GM23338 (cell line): ENCODE data around the gene AHI1. TPM values are rescaled to one million over a fixed set of nuclear protein-coding genes. Genes with fewer than 3 reads are reported as not detected.

Experiments
- ATAC-seq: fragments of 200-7000 bp; cut with Tn5 transposase; 3 replicates; pipeline ENCODE4 v1.9.1; 2020
- DNase-seq: peaks from one replicate; pipeline ENCODE4 v3.0.0-alpha.2; 2015; ENCODE audit warnings: low spot score
- H2AFZ ChIP-seq: fragments of 200-600 bp; sonication (generic); 2 replicates; pipeline ENCODE4 v1.8.0; 2016; ENCODE audit warnings: antibody characterized with exemption, mild to moderate bottlenecking, moderate library complexity
- H3F3A ChIP-seq: fragments of 200-600 bp; sonication (generic); replicated peaks from 2 replicates; pipeline ENCODE4 v1.8.0; 2017; ENCODE audit warnings: antibody characterized with exemption, mixed run types, low read depth
- H3K27ac ChIP-seq: fragments of 200-600 bp; sonication (generic); 2 replicates; pipeline ENCODE4 v1.6.1; 2016; ENCODE audit warnings: low read depth
- H3K27me3 ChIP-seq: fragments of 200-600 bp; sonication (generic); 2 replicates; pipeline ENCODE4 v1.8.0; 2016; ENCODE audit warnings: mild to moderate bottlenecking, mixed run types, moderate library complexity; ENCODE audit not compliant: insufficient read depth
- H3K36me3 ChIP-seq: fragments of 200-600 bp; sonication (generic); 2 replicates; pipeline ENCODE4 v1.8.0; 2016; ENCODE audit warnings: mild to moderate bottlenecking; ENCODE audit not compliant: insufficient read depth
- H3K4me1 ChIP-seq: fragments of 200-600 bp; sonication (generic); 2 replicates; pipeline ENCODE4 v1.8.0; 2016; ENCODE audit warnings: mild to moderate bottlenecking, moderate library complexity; ENCODE audit not compliant: insufficient read depth
- H3K4me2 ChIP-seq: fragments of 200-600 bp; sonication (generic); 2 replicates; pipeline ENCODE4 v1.7.1; 2017; ENCODE audit warnings: mixed run types
- H3K4me3 ChIP-seq: fragments of 200-600 bp; sonication (generic); 2 replicates; pipeline ENCODE4 v1.6.1; 2016; ENCODE audit warnings: mixed run types
- H3K79me2 ChIP-seq: fragments of 200-600 bp; sonication (generic); replicated peaks from 2 replicates; pipeline ENCODE4 v1.8.0; 2017; ENCODE audit warnings: mild to moderate bottlenecking; ENCODE audit not compliant: insufficient read depth
- H3K9me2 ChIP-seq: fragments of 200-600 bp; sonication (generic); 2 replicates; pipeline ENCODE4 v1.8.0; 2017; ENCODE audit not compliant: insufficient read depth
- H4K20me1 ChIP-seq: fragments of 200-600 bp; sonication (generic); replicated peaks from 2 replicates; pipeline ENCODE4 v1.8.0; 2017; ENCODE audit warnings: mild to moderate bottlenecking; ENCODE audit not compliant: insufficient read depth
- H3K27ac Mint-ChIP-seq: 2 replicates; pipeline ENCODE4 v1.8.0; 2020; ENCODE audit warnings: inconsistent platforms, mild to moderate bottlenecking, moderate library complexity, mixed read lengths
- H3K27me3 Mint-ChIP-seq: 3 replicates; pipeline ENCODE4 v1.8.0; 2022; ENCODE audit warnings: low read depth, mild to moderate bottlenecking, moderate library complexity, mixed read lengths, inconsistent platforms; ENCODE audit not compliant: insufficient read depth, poor library complexity
- H3K36me3 Mint-ChIP-seq: 3 replicates; pipeline ENCODE4 v1.8.0; 2021; ENCODE audit warnings: low read depth, mild to moderate bottlenecking, inconsistent platforms, moderate library complexity, mixed read lengths
- H3K4me1 Mint-ChIP-seq: 3 replicates; pipeline ENCODE4 v1.8.0; 2020; ENCODE audit warnings: mild to moderate bottlenecking, inconsistent platforms, mixed read lengths
- H3K4me3 Mint-ChIP-seq: 3 replicates; pipeline ENCODE4 v1.8.0; 2021; ENCODE audit warnings: moderate library complexity, mild to moderate bottlenecking, inconsistent platforms, mixed read lengths
- H3K9me3 Mint-ChIP-seq: 3 replicates; pipeline ENCODE4 v1.8.0; 2020; ENCODE audit warnings: moderate library complexity, mild to moderate bottlenecking, inconsistent platforms, mixed read lengths
- CREB1 ChIP-seq: fragments of 250-450 bp; sonication (Bioruptor Pico); IDR thresholded peaks from 2 replicates; pipeline ENCODE4 v1.5.0; 2020; ENCODE audit warnings: low read depth, mild to moderate bottlenecking, moderate library complexity
- CTCF ChIP-seq, 2 experiments: fragments of 200-600 bp in 1 of 2; sonication (generic) in 1 of 2; conservative IDR thresholded peaks; 2 replicates each; pipeline versions ENCODE4 v1.5.1 to v1.6.1; 2016 to 2017; ENCODE audit warnings: antibody characterized with exemption in 2 of 2, low read depth in 2 of 2, mild to moderate bottlenecking in 2 of 2, moderate library complexity in 1 of 2
- ETS1 ChIP-seq: IDR thresholded peaks from 2 replicates; pipeline ENCODE4 v1.6.1; 2016; ENCODE audit warnings: antibody characterized with exemption
- EZH2 ChIP-seq: fragments of 200-600 bp; sonication (generic); IDR thresholded peaks from one replicate; pipeline ENCODE4 v1.8.0; 2017; ENCODE audit warnings: antibody characterized with exemption, mild to moderate bottlenecking, low read depth; ENCODE audit not compliant: unreplicated experiment
- EZH2phosphoT487 ChIP-seq: fragments of 200-600 bp; sonication (generic); IDR thresholded peaks from one replicate; pipeline ENCODE4 v1.8.1; 2018; ENCODE audit warnings: antibody characterized with exemption; ENCODE audit not compliant: unreplicated experiment
- JUNB ChIP-seq: IDR thresholded peaks from one replicate; pipeline ENCODE4 v1.6.1; 2016; ENCODE audit warnings: antibody characterized with exemption; ENCODE audit not compliant: unreplicated experiment
- NANOG ChIP-seq: IDR thresholded peaks from 2 replicates; pipeline ENCODE4 v1.6.1; 2016; ENCODE audit warnings: antibody characterized with exemption, borderline replicate concordance
- POLR2AphosphoS5 ChIP-seq: IDR thresholded peaks from 2 replicates; pipeline ENCODE4 v1.6.1; 2016; ENCODE audit warnings: antibody characterized with exemption, low read depth
- REST ChIP-seq: IDR thresholded peaks from one replicate; pipeline ENCODE4 v1.6.1; 2018; ENCODE audit warnings: antibody characterized with exemption; ENCODE audit not compliant: unreplicated experiment
- STAT1 ChIP-seq: IDR thresholded peaks from one replicate; pipeline ENCODE4 v1.6.1; 2016; ENCODE audit warnings: antibody characterized with exemption; ENCODE audit not compliant: unreplicated experiment
- ZNF114 ChIP-seq: fragments of 250-450 bp; sonication (Bioruptor Pico); IDR thresholded peaks from 2 replicates; pipeline ENCODE4 v1.5.0; 2020; ENCODE audit warnings: mild to moderate bottlenecking, moderate library complexity
- ZNF331 ChIP-seq: fragments of 250-450 bp; sonication (Bioruptor Pico); IDR thresholded peaks from 2 replicates; pipeline ENCODE4 v1.5.0; 2020; ENCODE audit warnings: low read depth, mild to moderate bottlenecking, moderate library complexity
- ZNF462 ChIP-seq: fragments of 250-450 bp; sonication (Bioruptor Pico); IDR thresholded peaks from 2 replicates; pipeline ENCODE4 v1.5.0; 2020; ENCODE audit warnings: mild to moderate bottlenecking, moderate library complexity
- polyA plus RNA-seq: library from polyadenylated mRNA; unstranded; fragments of >200 nt; fragmentation: Nextera tagmentation; extraction: Ambion mirVana; gene quantifications from 2 replicates; pipeline ENCODE4 v1.2.1, GENCODE V29; 2016
- total RNA-seq: library from RNA; depleted of rRNA; stranded (reverse); fragments of >200 nt; shearing (Covaris generic); gene quantifications from 2 replicates; pipeline ENCODE4 v1.2.3, GENCODE V29; 2014

AHI1 gene
- total and polyA plus RNA-seq, 2 experiments from 2014 or later: 19.8 to 72.9 TPM

GRCh38 chr6:135261872-135262725 is 235.4 kb downstream of the AHI1 start:
- Histone ChIP-seq H3F3A (no peaks in the 10 kb centered on the region), H3K9me2 (peaks cover 12% of the 10 kb centered on the region; the same call in 1 of the 2 replicates), H3K36me3 (no peaks in the 10 kb centered on the region; the same call in 1 of the 2 replicates), H3K4me2 (no peak overlapping the region), H3K4me3 (no peak overlapping the region), H3K27ac (no peak overlapping the region), H3K27me3 (no peaks in the 10 kb centered on the region), H3K4me1 (no peaks in the 10 kb centered on the region; the same call in none of the 2 replicates), H4K20me1 (no peaks in the 10 kb centered on the region), H3K79me2 (no peaks in the 10 kb centered on the region), H2AFZ (no peak overlapping the region)
- TF ChIP-seq EZH2phosphoT487 (no peak), NANOG (no peak), POLR2AphosphoS5 (no peak), REST (no peak), ZNF114 (CRISPR knock-in tag) (no peak), ZNF331 (CRISPR knock-in tag) (no peak), EZH2 (no peak), CTCF (conservative IDR thresholded peaks at IDR 0.05; ENCODE audit: low read depth in 2 of 2) (no peak), ETS1 (no peak), CREB1 (CRISPR knock-in tag) (no peak), STAT1 (no peak), ZNF462 (CRISPR knock-in tag) (no peak), JUNB (no peak)
- Mint-ChIP-seq H3K4me1 (peaks cover 7% of the 10 kb centered on the region), H3K4me3 (no peak overlapping the region), H3K9me3 (no peaks in the 10 kb centered on the region), H3K36me3 (no peaks in the 10 kb centered on the region; the same call in 2 of the 3 replicates), H3K27me3 (peaks cover 1% of the 10 kb centered on the region), H3K27ac (no peak overlapping the region)
- peak; percentile 38; the same call in 2 of the 3 replicates for ATAC-seq
- DNase-seq: peak; percentile 23
